ENCODE results near the gene LAMP1. TPM values are rescaled to one million over a fixed set of nuclear protein-coding genes. Genes with fewer than 3 reads are reported as not detected.

Gene LAMP1
- total and polyA plus RNA-seq, 2 donors, result 50.7 to 85.4 TPM

DNA sequence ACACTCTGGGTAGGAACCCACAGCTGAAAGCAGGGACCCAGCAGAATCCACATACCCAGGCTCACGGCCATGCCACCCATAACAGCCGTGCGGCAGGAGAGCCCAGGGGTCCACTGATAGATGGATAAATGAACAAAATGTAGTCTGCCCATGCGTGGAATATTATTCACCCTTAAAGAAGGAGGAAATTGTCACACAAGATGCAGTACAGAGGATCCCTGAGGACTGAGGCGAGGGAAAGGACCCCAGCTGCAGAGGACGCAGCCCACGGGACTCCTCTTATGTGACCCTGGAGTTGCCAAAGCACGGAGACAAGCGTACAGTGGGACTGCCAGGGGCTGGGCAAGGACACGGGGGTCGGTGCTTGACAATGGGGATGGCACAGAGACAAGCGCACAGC lies 56.2 kb downstream of the LAMP1 start:
- Histone ChIP-seq H3K4me1 (ENCODE audit: control insufficient read depth in 2 of 2, insufficient read depth in 2 of 2, low read length in 2 of 2) (no peaks in the 10 kb centered on the region), H3K27me3 (ENCODE audit: control insufficient read depth in 2 of 2, insufficient read depth in 1 of 2, low read length in 1 of 2) (no peaks in the 10 kb centered on the region), H3K9me3 (ENCODE audit: control insufficient read depth in 2 of 2, insufficient read depth in 1 of 2, low read length in 1 of 2) (peaks cover 0 to 6% of the 10 kb centered on the region in 2 donors), H3K27ac (ENCODE audit: low read depth in 1 of 2, low read length in 1 of 2) (no peak overlapping the region), H3K36me3 (ENCODE audit: control insufficient read depth in 2 of 2, insufficient read depth in 2 of 2, low read length in 1 of 2) (no peaks in the 10 kb centered on the region), H3K4me3 (ENCODE audit: low read length in 2 of 2) (no peak overlapping the region)
- DNase-seq (ENCODE audit: low read depth in 6 of 9, low spot score in 9 of 9), result no peak
- 90% methylated on average over 12 of the region's 12 CpGs for WGBS

DNA sequence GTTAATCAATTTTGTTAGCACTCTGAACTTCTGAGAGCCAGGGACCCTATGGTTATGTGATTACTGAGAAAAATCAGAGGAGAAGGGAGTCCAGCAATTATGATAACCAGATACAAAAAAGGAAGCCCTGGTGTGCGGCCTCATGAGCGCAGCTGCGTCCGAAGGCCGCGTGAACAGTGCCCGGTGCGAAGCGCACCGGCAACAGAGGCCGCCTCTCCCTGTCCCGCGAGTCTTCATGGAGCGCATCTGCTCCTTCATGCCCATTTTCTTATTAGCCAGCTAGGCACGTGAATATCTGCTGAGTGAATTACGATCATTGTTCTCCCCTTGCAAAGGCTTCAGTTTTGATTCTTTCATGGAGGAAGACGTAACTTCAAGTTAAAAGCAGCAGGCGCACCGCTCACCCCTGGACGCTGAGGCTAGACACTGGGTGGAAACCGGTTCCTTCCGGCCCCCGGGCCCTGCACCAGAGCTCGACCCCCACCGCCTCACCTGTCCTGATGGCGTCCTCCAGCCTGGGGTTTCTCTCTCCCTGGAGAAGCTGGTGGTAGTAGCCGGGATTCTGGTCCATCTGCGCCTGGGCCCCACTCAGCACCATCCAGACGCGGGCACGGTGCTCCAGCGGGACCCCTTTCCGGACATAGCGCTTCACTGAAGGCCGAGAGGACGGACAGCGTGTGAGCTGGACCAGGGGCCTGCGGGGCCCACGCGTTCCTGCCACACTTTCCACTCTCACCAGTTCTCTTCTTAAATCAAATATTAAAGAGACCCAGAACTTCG lies 58.0 kb downstream of the LAMP1 start:
- H3K27me3 ChIP-seq (ENCODE audit: control insufficient read depth in 2 of 2, insufficient read depth in 1 of 2, low read length in 1 of 2), result peaks cover 2 to 10% of the 10 kb centered on the region in 2 donors
- H3K27ac ChIP-seq (ENCODE audit: low read depth in 1 of 2, low read length in 1 of 2), result no peak overlapping the region
- no peaks in the 10 kb centered on the region for H3K9me3 ChIP-seq (ENCODE audit: control insufficient read depth in 2 of 2, insufficient read depth in 1 of 2, low read length in 1 of 2)
- H3K36me3 ChIP-seq (ENCODE audit: control insufficient read depth in 2 of 2, insufficient read depth in 2 of 2, low read length in 1 of 2), result no peaks in the 10 kb centered on the region
- H3K4me3 ChIP-seq (ENCODE audit: low read length in 2 of 2), result no peak overlapping the region
- 97% methylated on average over 41 of the region's 41 CpGs for WGBS
- DNase-seq (ENCODE audit: low read depth in 6 of 9, low spot score in 9 of 9), result no peak
- no peaks in the 10 kb centered on the region for H3K4me1 ChIP-seq (ENCODE audit: control insufficient read depth in 2 of 2, insufficient read depth in 2 of 2, low read length in 2 of 2)

DNA sequence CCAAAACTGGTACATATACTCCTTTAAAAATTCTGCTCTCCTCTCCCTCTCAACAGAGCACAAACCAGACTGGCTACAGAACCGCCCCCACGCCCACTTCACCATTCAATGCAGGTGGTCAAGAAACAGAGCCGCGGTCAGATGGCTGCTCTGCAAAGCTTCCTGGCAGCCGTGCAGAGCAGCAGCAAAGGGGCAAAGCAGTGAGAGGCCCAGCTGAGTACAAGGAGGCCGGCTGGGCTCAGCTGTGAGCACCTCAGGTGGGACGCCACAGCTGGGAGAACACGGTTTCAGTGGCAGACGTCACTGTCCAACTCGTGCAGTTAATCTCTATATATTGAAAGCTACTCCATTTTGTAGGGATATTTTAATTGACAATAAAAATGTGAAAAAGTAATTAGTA lies 58.6 kb downstream of the LAMP1 start:
- peaks cover 2 to 16% of the 10 kb centered on the region in 2 donors for H3K27me3 ChIP-seq (ENCODE audit: control insufficient read depth in 2 of 2, insufficient read depth in 1 of 2, low read length in 1 of 2)
- no peaks in the 10 kb centered on the region for H3K36me3 ChIP-seq (ENCODE audit: control insufficient read depth in 2 of 2, insufficient read depth in 2 of 2, low read length in 1 of 2)
- H3K4me1 ChIP-seq (ENCODE audit: control insufficient read depth in 2 of 2, insufficient read depth in 2 of 2, low read length in 2 of 2), result no peaks in the 10 kb centered on the region
- 93% methylated on average over 10 of the region's 10 CpGs for WGBS
- no peaks in the 10 kb centered on the region for H3K9me3 ChIP-seq (ENCODE audit: control insufficient read depth in 2 of 2, insufficient read depth in 1 of 2, low read length in 1 of 2)
- H3K27ac ChIP-seq (ENCODE audit: low read depth in 1 of 2, low read length in 1 of 2), result no peak overlapping the region
- H3K4me3 ChIP-seq (ENCODE audit: low read length in 2 of 2), result no peak overlapping the region
- no peak for DNase-seq (ENCODE audit: low read depth in 6 of 9, low spot score in 9 of 9)

DNA sequence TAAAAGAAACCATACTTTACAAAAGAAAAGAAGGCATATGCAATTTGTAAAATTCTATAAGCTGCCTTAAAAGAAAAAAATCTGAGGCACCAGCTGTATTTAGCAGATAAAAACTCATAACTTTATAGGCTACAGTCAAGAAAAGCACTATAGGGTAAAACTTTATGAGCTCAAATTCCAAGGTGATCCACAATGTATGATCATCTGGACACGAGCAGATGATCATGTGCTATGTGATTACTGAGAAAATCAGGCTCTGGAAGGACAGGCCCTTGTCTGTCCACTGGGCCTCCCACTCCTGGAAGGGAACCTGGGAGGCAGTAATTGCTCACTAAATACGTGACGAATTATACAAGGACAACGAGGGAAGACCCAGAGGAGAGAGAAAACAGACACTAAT lies 59.6 kb downstream of the LAMP1 start:
- H3K9me3 ChIP-seq (ENCODE audit: control insufficient read depth in 2 of 2, insufficient read depth in 1 of 2, low read length in 1 of 2), result no peaks in the 10 kb centered on the region
- WGBS, result 70% methylated on average over 4 of the region's 4 CpGs
- peaks cover 2 to 24% of the 10 kb centered on the region in 2 donors for H3K27me3 ChIP-seq (ENCODE audit: control insufficient read depth in 2 of 2, insufficient read depth in 1 of 2, low read length in 1 of 2)
- no peak overlapping the region for H3K4me3 ChIP-seq (ENCODE audit: low read length in 2 of 2)
- DNase-seq (ENCODE audit: low read depth in 6 of 9, low spot score in 9 of 9), result no peak
- H3K36me3 ChIP-seq (ENCODE audit: control insufficient read depth in 2 of 2, insufficient read depth in 2 of 2, low read length in 1 of 2), result no peaks in the 10 kb centered on the region
- no peaks in the 10 kb centered on the region for H3K4me1 ChIP-seq (ENCODE audit: control insufficient read depth in 2 of 2, insufficient read depth in 2 of 2, low read length in 2 of 2)
- no peak overlapping the region for H3K27ac ChIP-seq (ENCODE audit: low read depth in 1 of 2, low read length in 1 of 2)

DNA sequence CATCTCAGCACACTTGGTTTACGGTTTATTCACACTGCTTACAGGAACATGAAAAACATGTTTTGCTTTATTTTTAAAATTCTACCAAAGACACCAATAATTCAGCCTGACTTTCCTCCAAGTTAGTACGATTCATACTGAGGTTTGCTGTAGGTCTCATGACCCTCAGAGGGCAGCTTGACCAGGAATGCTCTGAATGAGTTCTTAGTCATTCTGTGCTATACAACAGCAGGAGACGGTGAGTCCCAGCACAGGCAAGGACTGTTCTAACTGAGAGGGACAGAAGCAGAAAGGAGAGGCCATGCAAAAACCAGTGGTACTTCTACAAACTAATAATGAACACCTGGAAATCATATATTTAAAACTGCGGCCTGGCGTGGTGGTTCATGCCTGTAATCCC lies 60.5 kb downstream of the LAMP1 start:
- 95% methylated on average over 5 of the region's 5 CpGs for WGBS
- H3K4me3 ChIP-seq (ENCODE audit: low read length in 2 of 2), result no peak overlapping the region
- H3K36me3 ChIP-seq (ENCODE audit: control insufficient read depth in 2 of 2, insufficient read depth in 2 of 2, low read length in 1 of 2), result no peaks in the 10 kb centered on the region
- no peaks in the 10 kb centered on the region for H3K9me3 ChIP-seq (ENCODE audit: control insufficient read depth in 2 of 2, insufficient read depth in 1 of 2, low read length in 1 of 2)
- DNase-seq (ENCODE audit: low read depth in 6 of 9, low spot score in 9 of 9), result no peak
- H3K27ac ChIP-seq (ENCODE audit: low read depth in 1 of 2, low read length in 1 of 2), result no peak overlapping the region
- peaks cover 6 to 34% of the 10 kb centered on the region in 2 donors for H3K27me3 ChIP-seq (ENCODE audit: control insufficient read depth in 2 of 2, insufficient read depth in 1 of 2, low read length in 1 of 2)
- no peaks in the 10 kb centered on the region for H3K4me1 ChIP-seq (ENCODE audit: control insufficient read depth in 2 of 2, insufficient read depth in 2 of 2, low read length in 2 of 2)

DNA sequence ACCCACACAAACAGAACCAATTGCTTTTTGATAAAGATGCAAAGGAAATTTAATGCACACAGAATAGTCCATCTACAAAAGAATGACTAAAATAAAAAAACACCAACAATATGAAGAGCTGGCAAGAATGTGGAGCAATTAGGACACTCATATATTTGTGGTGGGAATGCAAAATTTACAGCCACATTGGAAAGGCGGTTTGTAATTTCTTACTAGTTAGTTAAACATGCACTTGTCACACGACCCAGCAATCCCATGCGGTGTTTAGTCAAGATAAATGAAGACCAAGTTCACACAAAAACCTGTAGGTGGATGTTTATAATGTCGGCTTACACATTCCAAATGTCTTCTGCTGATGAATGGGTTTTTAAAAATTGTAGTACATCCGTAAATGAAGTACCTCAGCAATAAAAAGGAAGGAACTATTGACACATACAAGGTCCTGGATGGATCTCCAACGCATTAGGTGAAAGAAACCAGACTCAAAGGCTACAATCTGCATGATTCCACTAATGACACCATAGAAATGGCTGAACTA lies 61.7 kb downstream of the LAMP1 start:
- Histone ChIP-seq H3K36me3 (ENCODE audit: control insufficient read depth in 2 of 2, insufficient read depth in 2 of 2, low read length in 1 of 2) (no peaks in the 10 kb centered on the region), H3K27me3 (ENCODE audit: control insufficient read depth in 2 of 2, insufficient read depth in 1 of 2, low read length in 1 of 2) (peaks cover 6 to 46% of the 10 kb centered on the region in 2 donors), H3K9me3 (ENCODE audit: control insufficient read depth in 2 of 2, insufficient read depth in 1 of 2, low read length in 1 of 2) (no peaks in the 10 kb centered on the region), H3K27ac (ENCODE audit: low read depth in 1 of 2, low read length in 1 of 2) (no peak overlapping the region), H3K4me3 (ENCODE audit: low read length in 2 of 2) (no peak overlapping the region), H3K4me1 (ENCODE audit: control insufficient read depth in 2 of 2, insufficient read depth in 2 of 2, low read length in 2 of 2) (no peaks in the 10 kb centered on the region)
- WGBS, result 90% methylated on average over 6 of the region's 6 CpGs
- DNase-seq (ENCODE audit: low read depth in 6 of 9, low spot score in 9 of 9), result no peak

DNA sequence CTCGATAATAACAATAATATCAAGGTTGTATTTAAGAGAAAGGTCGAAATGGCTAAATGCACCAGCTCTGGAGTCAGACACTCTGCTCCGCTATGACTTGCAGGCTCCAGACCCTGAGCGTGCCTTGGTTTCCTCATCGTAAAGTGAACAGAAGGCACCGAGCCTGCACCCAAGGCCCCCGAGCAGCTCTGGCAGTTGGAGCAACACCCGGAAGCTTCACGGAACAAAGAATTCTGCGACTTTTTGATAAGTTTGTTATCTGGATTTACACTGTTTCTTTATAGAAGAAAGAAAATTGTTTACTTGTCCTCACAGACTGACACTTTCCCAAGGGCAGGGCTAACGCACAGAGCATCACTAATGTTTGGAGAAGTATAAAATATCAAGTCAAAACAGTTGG lies 62.5 kb downstream of the LAMP1 start:
- no peak for DNase-seq (ENCODE audit: low read depth in 6 of 9, low spot score in 9 of 9)

DNA sequence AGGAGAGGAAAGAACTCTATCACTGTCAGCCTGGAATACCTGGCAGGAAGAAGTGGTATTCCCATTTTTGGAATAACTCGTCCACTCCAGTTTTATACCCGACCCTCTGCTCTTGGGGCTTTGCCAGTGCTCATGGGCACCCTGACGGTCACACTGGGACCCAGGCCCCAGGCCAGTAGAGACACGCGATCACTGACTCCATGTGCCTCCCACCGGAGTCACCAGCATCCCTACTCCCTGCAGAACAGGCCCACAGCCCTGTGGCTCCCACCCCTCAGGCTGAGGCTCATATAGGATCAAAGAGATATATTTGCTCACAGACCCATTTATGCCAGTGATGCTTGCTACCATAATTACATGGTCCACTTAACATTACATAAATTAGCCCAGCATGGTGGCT lies 63.4 kb downstream of the LAMP1 start:
- H3K27ac ChIP-seq (ENCODE audit: low read depth in 1 of 2, low read length in 1 of 2), result no peak overlapping the region
- H3K36me3 ChIP-seq (ENCODE audit: control insufficient read depth in 2 of 2, insufficient read depth in 2 of 2, low read length in 1 of 2), result no peaks in the 10 kb centered on the region
- DNase-seq (ENCODE audit: low read depth in 6 of 9, low spot score in 9 of 9), result no peak
- H3K4me3 ChIP-seq (ENCODE audit: low read length in 2 of 2), result no peak overlapping the region
- H3K4me1 ChIP-seq (ENCODE audit: control insufficient read depth in 2 of 2, insufficient read depth in 2 of 2, low read length in 2 of 2), result no peaks in the 10 kb centered on the region
- H3K9me3 ChIP-seq (ENCODE audit: control insufficient read depth in 2 of 2, insufficient read depth in 1 of 2, low read length in 1 of 2), result peaks cover 0 to 4% of the 10 kb centered on the region in 2 donors
- peaks cover 14 to 59% of the 10 kb centered on the region in 2 donors for H3K27me3 ChIP-seq (ENCODE audit: control insufficient read depth in 2 of 2, insufficient read depth in 1 of 2, low read length in 1 of 2)
- WGBS, result over 99% methylated on average over 6 of the region's 6 CpGs

More for the DNA sequence above, 62.5 kb downstream of the LAMP1 start:
- no peaks in the 10 kb centered on the region for H3K9me3 ChIP-seq (ENCODE audit: control insufficient read depth in 2 of 2, insufficient read depth in 1 of 2, low read length in 1 of 2)
- no peaks in the 10 kb centered on the region for H3K36me3 ChIP-seq (ENCODE audit: control insufficient read depth in 2 of 2, insufficient read depth in 2 of 2, low read length in 1 of 2)
- no peak overlapping the region for H3K4me3 ChIP-seq (ENCODE audit: low read length in 2 of 2)
- peaks cover 7 to 50% of the 10 kb centered on the region in 2 donors for H3K27me3 ChIP-seq (ENCODE audit: control insufficient read depth in 2 of 2, insufficient read depth in 1 of 2, low read length in 1 of 2)
- WGBS, result 95% methylated on average over 11 of the region's 11 CpGs
- no peak overlapping the region for H3K27ac ChIP-seq (ENCODE audit: low read depth in 1 of 2, low read length in 1 of 2)
- no peaks in the 10 kb centered on the region for H3K4me1 ChIP-seq (ENCODE audit: control insufficient read depth in 2 of 2, insufficient read depth in 2 of 2, low read length in 2 of 2)

DNA sequence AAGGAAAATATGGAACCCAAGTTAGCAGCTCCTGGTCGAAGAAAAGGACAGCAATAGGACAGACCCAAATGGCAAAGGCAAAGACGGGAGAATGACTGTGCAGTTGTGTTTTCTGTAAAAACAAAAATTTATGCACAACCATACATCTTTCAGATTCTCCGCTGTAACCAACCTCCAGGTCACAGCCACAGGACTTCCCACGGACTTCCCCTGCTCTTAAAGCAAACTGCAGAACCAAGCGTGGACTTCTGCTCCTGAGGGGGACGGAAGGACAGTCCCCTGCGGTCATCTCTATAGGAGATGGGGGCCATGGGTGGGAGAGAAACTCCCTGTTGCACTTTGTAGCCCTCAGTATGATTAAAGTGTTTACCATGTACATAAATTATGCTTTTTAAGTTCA lies 64.4 kb downstream of the LAMP1 start:
- peaks cover 0 to 4% of the 10 kb centered on the region in 2 donors for H3K9me3 ChIP-seq (ENCODE audit: control insufficient read depth in 2 of 2, insufficient read depth in 1 of 2, low read length in 1 of 2)
- H3K4me1 ChIP-seq (ENCODE audit: control insufficient read depth in 2 of 2, insufficient read depth in 2 of 2, low read length in 2 of 2), result no peaks in the 10 kb centered on the region
- no peak for DNase-seq (ENCODE audit: low read depth in 6 of 9, low spot score in 9 of 9)
- WGBS, result 9% methylated on average over 7 of the region's 7 CpGs
- H3K36me3 ChIP-seq (ENCODE audit: control insufficient read depth in 2 of 2, insufficient read depth in 2 of 2, low read length in 1 of 2), result no peaks in the 10 kb centered on the region
- H3K27ac ChIP-seq (ENCODE audit: low read depth in 1 of 2, low read length in 1 of 2), result no peak overlapping the region
- no peak overlapping the region for H3K4me3 ChIP-seq (ENCODE audit: low read length in 2 of 2)
- peaks cover 17 to 68% of the 10 kb centered on the region in 2 donors for H3K27me3 ChIP-seq (ENCODE audit: control insufficient read depth in 2 of 2, insufficient read depth in 1 of 2, low read length in 1 of 2)

Data from thymus (tissue), 11 donors.